Measurements from ENCODE around the gene TANGO6.

DNA sequence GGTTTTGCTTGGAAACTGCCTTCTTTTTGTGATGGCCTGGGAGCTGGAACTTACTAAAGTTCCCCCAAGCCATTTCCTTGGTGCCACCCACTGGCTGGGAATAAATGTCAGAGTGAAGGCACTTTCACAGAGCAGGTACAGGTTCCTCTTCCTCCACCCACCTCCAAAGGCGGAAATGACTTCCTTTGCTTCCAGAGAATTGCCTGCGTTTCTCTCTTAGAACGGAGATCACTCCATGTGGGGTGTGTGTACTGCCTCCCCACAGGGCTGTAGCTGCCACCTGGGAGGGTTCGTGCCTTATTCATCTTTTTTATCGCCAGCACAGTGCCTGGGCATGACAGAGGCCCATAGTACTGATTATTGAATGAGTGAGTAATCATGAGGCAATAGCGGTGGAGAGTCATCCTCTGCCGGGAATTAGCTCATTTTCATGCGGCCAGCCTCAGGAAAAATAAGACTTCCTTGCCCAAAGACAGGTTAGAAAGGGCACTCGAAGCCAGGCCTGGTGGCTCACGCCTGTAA is 229.9 kb downstream of the TANGO6 start:
- TF ChIP-seq, protein P1, sequence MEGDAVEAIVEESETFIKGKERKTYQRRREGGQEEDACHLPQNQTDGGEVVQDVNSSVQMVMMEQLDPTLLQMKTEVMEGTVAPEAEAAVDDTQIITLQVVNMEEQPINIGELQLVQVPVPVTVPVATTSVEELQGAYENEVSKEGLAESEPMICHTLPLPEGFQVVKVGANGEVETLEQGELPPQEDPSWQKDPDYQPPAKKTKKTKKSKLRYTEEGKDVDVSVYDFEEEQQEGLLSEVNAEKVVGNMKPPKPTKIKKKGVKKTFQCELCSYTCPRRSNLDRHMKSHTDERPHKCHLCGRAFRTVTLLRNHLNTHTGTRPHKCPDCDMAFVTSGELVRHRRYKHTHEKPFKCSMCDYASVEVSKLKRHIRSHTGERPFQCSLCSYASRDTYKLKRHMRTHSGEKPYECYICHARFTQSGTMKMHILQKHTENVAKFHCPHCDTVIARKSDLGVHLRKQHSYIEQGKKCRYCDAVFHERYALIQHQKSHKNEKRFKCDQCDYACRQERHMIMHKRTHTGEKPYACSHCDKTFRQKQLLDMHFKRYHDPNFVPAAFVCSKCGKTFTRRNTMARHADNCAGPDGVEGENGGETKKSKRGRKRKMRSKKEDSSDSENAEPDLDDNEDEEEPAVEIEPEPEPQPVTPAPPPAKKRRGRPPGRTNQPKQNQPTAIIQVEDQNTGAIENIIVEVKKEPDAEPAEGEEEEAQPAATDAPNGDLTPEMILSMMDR (IDR thresholded peaks at IDR 0.05): no peak
- TF ChIP-seq POLR2A (IDR thresholded peaks at IDR 0.05): no peak

Data from adrenal gland (tissue), 5 donors.